HEK293 (cell line): ENCODE data around the gene WNK3.
A peak's percentile ranks its signal among the peaks of the same experiment; 100 is the strongest.

Experiments
- CTCF ChIA-PET: fragments of 350-600 bp; formaldehyde crosslinking; extraction: SDS; loops from one replicate; lab custom pipeline; 2021; ENCODE audit warnings: antibody characterized with exemption; lab: Yijun Ruan, JAX
- POLR2A ChIA-PET: fragments of 300-600 bp; formaldehyde crosslinking; extraction: SDS; loops from one replicate; lab custom pipeline; 2020; ENCODE audit warnings: antibody characterized with exemption, inconsistent platforms; lab: Yijun Ruan, JAX
- H3K27ac ChIP-seq: fragments of 200-500 bp; sonication (Bioruptor generic); 2 replicates; pipeline ENCODE4 v1.5.1; 2014; ENCODE audit warnings: low read depth, low read length, control low read depth, inconsistent platforms; ENCODE audit errors: extremely low read depth
- H3K36me3 ChIP-seq, 2 experiments: fragments of 200-500 bp in 1 of 2; sonication (Bioruptor generic) in 1 of 2; 1 replicate in 1 of 2; 2 replicates in 1 of 2; pipeline ENCODE4 v1.5.1; 2014 to 2017; ENCODE audit warnings: inconsistent platforms in 2 of 2, low read length in 2 of 2; ENCODE audit not compliant: control insufficient read depth in 2 of 2, insufficient read depth in 1 of 2
- H3K4me1 ChIP-seq: fragments of 200-500 bp; sonication (Bioruptor generic); 2 replicates; pipeline ENCODE4 v1.5.1; 2014; ENCODE audit warnings: mild to moderate bottlenecking, low read length, inconsistent platforms; ENCODE audit not compliant: control insufficient read depth, insufficient read depth
- H3K4me3 ChIP-seq: 2 replicates; pipeline ENCODE4 v1.5.1; 2011; ENCODE audit warnings: low read depth, mild to moderate bottlenecking, control low read depth, low read length, moderate library complexity
- H3K9me3 ChIP-seq: fragments of 200-500 bp; sonication (Bioruptor generic); 2 replicates; pipeline ENCODE4 v1.5.1; 2014; ENCODE audit warnings: low read depth, low read length, inconsistent platforms; ENCODE audit not compliant: control insufficient read depth, insufficient read depth
- SETDB1 ChIP-seq: IDR thresholded peaks from one replicate; pipeline ENCODE4 v1.6.1; 2017; ENCODE audit warnings: mild to moderate bottlenecking, low read length, moderate library complexity, mixed read lengths; ENCODE audit not compliant: insufficient read length
- ZNF10 ChIP-seq: fragments of 450-650 bp; formaldehyde crosslinking; IDR thresholded peaks from 2 replicates; pipeline ENCODE4 v1.5.1; 2017; ENCODE audit warnings: missing biosample characterization, missing genetic modification characterization
- ZNF2 ChIP-seq: fragments of 450-650 bp; formaldehyde crosslinking; IDR thresholded peaks from 2 replicates; pipeline ENCODE4 v1.5.1; 2016; ENCODE audit warnings: missing biosample characterization, missing genetic modification characterization
- ZNF335 ChIP-seq: fragments of 450-650 bp; formaldehyde crosslinking; conservative IDR thresholded peaks from 2 replicates; pipeline ENCODE4 v1.5.1; 2016; ENCODE audit warnings: missing biosample characterization, missing genetic modification characterization
- ZNF341 ChIP-seq: fragments of 450-650 bp; formaldehyde crosslinking; IDR thresholded peaks from 2 replicates; pipeline ENCODE4; 2016; ENCODE audit warnings: low read depth, missing biosample characterization, missing genetic modification characterization
- ZNF366 ChIP-seq: fragments of 450-650 bp; formaldehyde crosslinking; conservative IDR thresholded peaks from 2 replicates; pipeline ENCODE4 v1.5.1; 2016; ENCODE audit warnings: missing biosample characterization, missing genetic modification characterization
- ZNF394 ChIP-seq: fragments of 450-650 bp; formaldehyde crosslinking; IDR thresholded peaks from 2 replicates; pipeline ENCODE4 v1.5.1; 2016; ENCODE audit warnings: missing biosample characterization, missing genetic modification characterization, mild to moderate bottlenecking, moderate library complexity, borderline replicate concordance
- ZNF416 ChIP-seq: fragments of 450-650 bp; formaldehyde crosslinking; IDR thresholded peaks from 2 replicates; pipeline ENCODE4 v1.5.1; 2016; ENCODE audit warnings: missing biosample characterization, missing genetic modification characterization
- ZNF426 ChIP-seq: fragments of 450-650 bp; formaldehyde crosslinking; IDR thresholded peaks from 2 replicates; pipeline ENCODE4 v1.5.1; 2017; ENCODE audit warnings: missing biosample characterization, missing genetic modification characterization, mild to moderate bottlenecking, inconsistent platforms, moderate library complexity
- ZNF473 ChIP-seq: fragments of 450-650 bp; formaldehyde crosslinking; IDR thresholded peaks from 2 replicates; pipeline ENCODE4 v1.5.1; 2017; ENCODE audit warnings: missing biosample characterization, missing genetic modification characterization
- ZNF561 ChIP-seq: fragments of 450-650 bp; IDR thresholded peaks from 2 replicates; pipeline ENCODE4 v1.5.1; 2018; ENCODE audit warnings: missing biosample characterization, missing genetic modification characterization, borderline replicate concordance
- ZNF701 ChIP-seq: fragments of 450-650 bp; formaldehyde crosslinking; IDR thresholded peaks from 2 replicates; pipeline ENCODE4 v1.5.1; 2016; ENCODE audit warnings: missing biosample characterization, missing genetic modification characterization
- ZNF76 ChIP-seq: fragments of 450-650 bp; formaldehyde crosslinking; IDR thresholded peaks from 2 replicates; pipeline ENCODE4; 2016; ENCODE audit warnings: low read depth, missing biosample characterization, missing genetic modification characterization, borderline replicate concordance
- ZNF768 ChIP-seq: fragments of 450-650 bp; formaldehyde crosslinking; IDR thresholded peaks from 2 replicates; pipeline ENCODE4 v1.5.1; 2018; ENCODE audit warnings: missing biosample characterization, mild to moderate bottlenecking, missing genetic modification characterization
- TF ChIP-seq, protein P1 (sequence below): fragments of 450-650 bp; formaldehyde crosslinking; IDR thresholded peaks from 2 replicates; pipeline ENCODE4 v1.5.1; 2016; ENCODE audit warnings: missing biosample characterization, missing genetic modification characterization
- TF ChIP-seq, protein P2 (sequence below): fragments of 450-650 bp; IDR thresholded peaks from 2 replicates; pipeline ENCODE4 v1.5.1; 2018; ENCODE audit warnings: missing biosample characterization, missing genetic modification characterization
- TF ChIP-seq, protein P3 (sequence below): fragments of 450-650 bp; formaldehyde crosslinking; IDR thresholded peaks from 2 replicates; pipeline ENCODE4 v1.5.1; 2016; ENCODE audit warnings: missing biosample characterization, missing genetic modification characterization
- TF ChIP-seq, protein P4 (sequence below): fragments of 450-650 bp; formaldehyde crosslinking; IDR thresholded peaks from 2 replicates; pipeline ENCODE4 v1.5.1; 2017; ENCODE audit warnings: missing biosample characterization, missing genetic modification characterization

The WNK3 gene

DNA sequence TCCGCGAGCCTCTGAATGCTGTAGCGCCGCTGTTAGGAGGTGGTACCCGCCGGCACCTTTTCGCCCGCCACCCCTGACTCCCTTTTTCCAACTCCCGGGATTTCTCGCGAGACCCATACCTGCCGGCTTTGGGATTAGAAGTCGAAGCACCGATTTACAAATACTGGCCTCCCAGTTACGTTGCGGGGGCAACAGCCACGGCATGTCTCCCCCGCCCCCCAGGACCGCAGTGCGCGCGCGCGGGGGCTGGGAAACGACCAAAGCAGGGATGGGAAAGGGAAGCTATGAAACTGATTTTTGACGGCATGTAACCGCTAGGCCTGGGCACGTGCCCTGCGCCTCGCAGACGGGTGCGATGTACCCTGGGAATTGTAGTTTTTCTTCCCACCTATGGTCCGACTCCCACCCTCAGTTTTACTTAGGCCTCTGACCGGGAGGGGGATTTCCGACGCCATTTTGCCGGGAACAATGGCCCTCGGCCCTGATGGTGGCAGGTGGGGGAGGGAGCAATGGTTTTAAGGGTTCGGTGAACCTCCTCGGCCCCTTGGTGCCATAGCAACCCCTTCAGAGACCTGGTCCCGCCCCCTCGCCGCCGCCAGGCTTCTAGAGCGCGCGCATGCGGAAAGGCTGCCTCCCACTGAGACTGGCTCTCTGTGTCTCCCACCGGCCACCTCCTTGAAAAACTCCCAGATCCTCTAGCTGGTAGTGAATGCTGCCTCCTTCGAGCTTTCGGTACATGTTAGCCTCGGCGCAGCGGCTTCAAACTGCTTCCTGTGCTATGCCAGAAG lies 772 bp upstream of the WNK3 start:
- TF ChIP-seq ZNF394 (tag by site-specific recombination) (peak; percentile 10; the same call in 1 of the 2 replicates), ZNF561 (peak; percentile 23; the same call in 1 of the 2 replicates), ZNF335 (tag by site-specific recombination) (no peak), ZNF366 (tag by site-specific recombination) (peak; percentile 51), ZNF10 (tag by site-specific recombination) (0 out of 2 replicates have a peak, but pooled peaks have one; percentile 12), ZNF768 (tag by site-specific recombination) (no peak), ZNF473 (tag by site-specific recombination) (no peak), ZNF341 (tag by site-specific recombination) (peak; percentile 47; the same call in 1 of the 2 replicates), SETDB1 (peak; percentile 76), ZNF76 (tag by site-specific recombination) (peak; percentile 65; the same call in 1 of the 2 replicates), ZNF701 (tag by site-specific recombination) (no peak), ZNF416 (tag by site-specific recombination) (no peak), ZNF426 (tag by site-specific recombination) (no peak), ZNF2 (tag by site-specific recombination) (0 out of 2 replicates have a peak, but pooled peaks have one; percentile 38)
- TF ChIP-seq, protein P1, sequence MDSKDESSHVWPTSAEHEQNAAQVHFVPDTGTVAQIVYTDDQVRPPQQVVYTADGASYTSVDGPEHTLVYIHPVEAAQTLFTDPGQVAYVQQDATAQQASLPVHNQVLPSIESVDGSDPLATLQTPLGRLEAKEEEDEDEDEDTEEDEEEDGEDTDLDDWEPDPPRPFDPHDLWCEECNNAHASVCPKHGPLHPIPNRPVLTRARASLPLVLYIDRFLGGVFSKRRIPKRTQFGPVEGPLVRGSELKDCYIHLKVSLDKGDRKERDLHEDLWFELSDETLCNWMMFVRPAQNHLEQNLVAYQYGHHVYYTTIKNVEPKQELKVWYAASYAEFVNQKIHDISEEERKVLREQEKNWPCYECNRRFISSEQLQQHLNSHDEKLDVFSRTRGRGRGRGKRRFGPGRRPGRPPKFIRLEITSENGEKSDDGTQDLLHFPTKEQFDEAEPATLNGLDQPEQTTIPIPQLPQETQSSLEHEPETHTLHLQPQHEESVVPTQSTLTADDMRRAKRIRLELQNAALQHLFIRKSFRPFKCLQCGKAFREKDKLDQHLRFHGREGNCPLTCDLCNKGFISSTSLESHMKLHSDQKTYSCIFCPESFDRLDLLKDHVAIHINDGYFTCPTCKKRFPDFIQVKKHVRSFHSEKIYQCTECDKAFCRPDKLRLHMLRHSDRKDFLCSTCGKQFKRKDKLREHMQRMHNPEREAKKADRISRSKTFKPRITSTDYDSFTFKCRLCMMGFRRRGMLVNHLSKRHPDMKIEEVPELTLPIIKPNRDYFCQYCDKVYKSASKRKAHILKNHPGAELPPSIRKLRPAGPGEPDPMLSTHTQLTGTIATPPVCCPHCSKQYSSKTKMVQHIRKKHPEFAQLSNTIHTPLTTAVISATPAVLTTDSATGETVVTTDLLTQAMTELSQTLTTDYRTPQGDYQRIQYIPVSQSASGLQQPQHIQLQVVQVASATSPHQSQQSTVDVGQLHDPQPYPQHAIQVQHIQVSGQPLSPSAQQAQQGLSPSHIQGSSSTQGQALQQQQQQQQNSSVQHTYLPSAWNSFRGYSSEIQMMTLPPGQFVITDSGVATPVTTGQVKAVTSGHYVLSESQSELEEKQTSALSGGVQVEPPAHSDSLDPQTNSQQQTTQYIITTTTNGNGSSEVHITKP (tag by site-specific recombination), result 0 out of 2 replicates have a peak, but pooled peaks have one; percentile 26
- TF ChIP-seq, protein P2, sequence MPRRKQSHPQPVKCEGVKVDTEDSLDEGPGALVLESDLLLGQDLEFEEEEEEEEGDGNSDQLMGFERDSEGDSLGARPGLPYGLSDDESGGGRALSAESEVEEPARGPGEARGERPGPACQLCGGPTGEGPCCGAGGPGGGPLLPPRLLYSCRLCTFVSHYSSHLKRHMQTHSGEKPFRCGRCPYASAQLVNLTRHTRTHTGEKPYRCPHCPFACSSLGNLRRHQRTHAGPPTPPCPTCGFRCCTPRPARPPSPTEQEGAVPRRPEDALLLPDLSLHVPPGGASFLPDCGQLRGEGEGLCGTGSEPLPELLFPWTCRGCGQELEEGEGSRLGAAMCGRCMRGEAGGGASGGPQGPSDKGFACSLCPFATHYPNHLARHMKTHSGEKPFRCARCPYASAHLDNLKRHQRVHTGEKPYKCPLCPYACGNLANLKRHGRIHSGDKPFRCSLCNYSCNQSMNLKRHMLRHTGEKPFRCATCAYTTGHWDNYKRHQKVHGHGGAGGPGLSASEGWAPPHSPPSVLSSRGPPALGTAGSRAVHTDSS, result 0 out of 2 replicates have a peak, but pooled peaks have one; percentile 10
- TF ChIP-seq, protein P3, sequence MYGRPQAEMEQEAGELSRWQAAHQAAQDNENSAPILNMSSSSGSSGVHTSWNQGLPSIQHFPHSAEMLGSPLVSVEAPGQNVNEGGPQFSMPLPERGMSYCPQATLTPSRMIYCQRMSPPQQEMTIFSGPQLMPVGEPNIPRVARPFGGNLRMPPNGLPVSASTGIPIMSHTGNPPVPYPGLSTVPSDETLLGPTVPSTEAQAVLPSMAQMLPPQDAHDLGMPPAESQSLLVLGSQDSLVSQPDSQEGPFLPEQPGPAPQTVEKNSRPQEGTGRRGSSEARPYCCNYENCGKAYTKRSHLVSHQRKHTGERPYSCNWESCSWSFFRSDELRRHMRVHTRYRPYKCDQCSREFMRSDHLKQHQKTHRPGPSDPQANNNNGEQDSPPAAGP (tag by site-specific recombination), result 0 out of 2 replicates have a peak, but pooled peaks have one; percentile 18
- TF ChIP-seq, protein P4, sequence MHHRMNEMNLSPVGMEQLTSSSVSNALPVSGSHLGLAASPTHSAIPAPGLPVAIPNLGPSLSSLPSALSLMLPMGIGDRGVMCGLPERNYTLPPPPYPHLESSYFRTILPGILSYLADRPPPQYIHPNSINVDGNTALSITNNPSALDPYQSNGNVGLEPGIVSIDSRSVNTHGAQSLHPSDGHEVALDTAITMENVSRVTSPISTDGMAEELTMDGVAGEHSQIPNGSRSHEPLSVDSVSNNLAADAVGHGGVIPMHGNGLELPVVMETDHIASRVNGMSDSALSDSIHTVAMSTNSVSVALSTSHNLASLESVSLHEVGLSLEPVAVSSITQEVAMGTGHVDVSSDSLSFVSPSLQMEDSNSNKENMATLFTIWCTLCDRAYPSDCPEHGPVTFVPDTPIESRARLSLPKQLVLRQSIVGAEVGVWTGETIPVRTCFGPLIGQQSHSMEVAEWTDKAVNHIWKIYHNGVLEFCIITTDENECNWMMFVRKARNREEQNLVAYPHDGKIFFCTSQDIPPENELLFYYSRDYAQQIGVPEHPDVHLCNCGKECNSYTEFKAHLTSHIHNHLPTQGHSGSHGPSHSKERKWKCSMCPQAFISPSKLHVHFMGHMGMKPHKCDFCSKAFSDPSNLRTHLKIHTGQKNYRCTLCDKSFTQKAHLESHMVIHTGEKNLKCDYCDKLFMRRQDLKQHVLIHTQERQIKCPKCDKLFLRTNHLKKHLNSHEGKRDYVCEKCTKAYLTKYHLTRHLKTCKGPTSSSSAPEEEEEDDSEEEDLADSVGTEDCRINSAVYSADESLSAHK (tag by site-specific recombination), result peak; percentile 90
- TF ChIP-seq, all 188 proteins: peak for 12
- POLR2A ChIA-PET, result interaction anchor here (1.1 kb wide), 1 partner anchor 315 kb away, joined by 4 read pairs; no protein-coding TSS in a partner anchor
- CTCF ChIA-PET, result interaction anchor here (0.6 to 1.5 kb wide), 2 partner anchors 106 to 112 kb away, joined by 3 to 4 read pairs; no protein-coding TSS in a partner anchor
- Histone ChIP-seq H3K9me3 (no peaks in the 10 kb centered on the region), H3K27ac (peak overlapping the region; percentile 68; the same call in 1 of the 2 replicates), H3K4me1 (no peaks in the 10 kb centered on the region), H3K36me3 (no peaks in the 10 kb centered on the region), H3K4me3 (peak overlapping the region; percentile 56)
